ENCODE measurements around the gene PPFIBP2.

DNA sequence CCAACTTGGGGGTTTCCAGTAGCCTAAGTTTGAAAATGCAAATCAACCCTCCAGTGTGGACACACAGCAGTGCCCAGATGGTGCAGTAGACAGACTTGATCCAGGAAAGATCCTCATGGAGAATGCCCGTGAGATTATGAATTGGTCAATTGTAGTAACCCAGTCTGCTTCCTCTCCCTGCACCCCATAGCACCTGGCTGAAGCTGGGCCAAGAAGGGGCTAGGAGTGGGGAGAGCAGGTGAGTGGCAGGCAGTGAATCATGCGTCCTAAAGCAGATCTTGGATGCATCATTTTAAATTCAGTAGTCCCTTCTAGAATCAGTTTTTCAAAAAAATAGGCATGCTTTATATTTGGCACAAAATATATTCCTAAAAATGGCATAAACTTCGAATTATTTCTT is 107.3 kb downstream of the PPFIBP2 start:
- TF ChIP-seq EZH2 (IDR thresholded peaks at IDR 0.05; ENCODE audit: borderline replicate concordance, low read length) (no peak), CTCF (IDR thresholded peaks at IDR 0.05; ENCODE audit: low read length) (no peak)
